GM21717 (cell line): ENCODE data around the gene ULBP3.
"Not testable (repeated sequence)": the region's sequence is repeated elsewhere in the genome, so short reads cannot be mapped to it uniquely, and the experiment has no call there.

ENCODE experiments used
- ATAC-seq: cut with Tn5 transposase; IDR thresholded peaks from one replicate; pipeline ENCODE4 v1.9.1; 2021; ENCODE audit warnings: mild to moderate bottlenecking, moderate library complexity; ENCODE audit not compliant: unreplicated experiment

The ULBP3 gene

GRCh38 chr6:150043501-150044412 is 25.2 kb downstream of the ULBP3 start:
- ATAC-seq: no peak

GRCh38 chr6:150043096-150043495 is 25.8 kb downstream of the ULBP3 start:
- ATAC-seq: no peak

- ATAC-seq: no peak
Measured at GRCh38 chr6:150038202-150039062, 30.5 kb downstream of the ULBP3 start.

DNA sequence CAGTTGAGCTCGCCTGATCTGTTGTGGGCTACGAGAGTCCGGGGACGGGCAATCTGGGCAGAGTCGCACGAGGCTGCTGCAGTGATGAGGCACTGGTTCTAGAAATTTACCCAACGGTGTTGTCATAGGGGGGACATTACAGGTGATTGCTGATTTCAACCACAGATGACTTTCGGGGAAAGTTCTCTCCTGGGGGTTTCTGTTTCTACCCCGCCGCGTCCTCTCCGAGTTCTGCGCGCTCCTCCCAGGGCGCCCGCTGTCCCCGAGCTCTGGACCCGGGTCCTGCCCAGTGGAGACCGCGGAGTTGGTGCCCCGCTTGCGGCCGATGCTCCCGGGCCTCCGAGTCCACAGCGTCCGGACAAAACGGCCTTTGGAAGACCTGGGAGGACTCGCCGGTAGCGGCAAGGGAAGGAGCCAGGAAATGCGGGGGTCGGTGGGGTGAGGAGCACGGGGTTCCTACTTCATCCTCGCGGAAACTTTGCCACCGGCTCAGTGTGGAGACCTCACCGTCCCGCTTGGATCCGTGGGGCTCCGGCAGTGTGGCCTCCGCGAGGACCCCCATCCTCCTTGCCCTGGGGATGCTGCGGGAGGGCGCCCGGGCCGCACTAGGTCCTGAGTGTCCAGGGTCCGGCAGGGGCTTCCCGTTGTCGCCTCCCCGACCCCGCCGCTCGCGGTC is 31.3 kb downstream of the ULBP3 start:
- no peak for ATAC-seq

DNA sequence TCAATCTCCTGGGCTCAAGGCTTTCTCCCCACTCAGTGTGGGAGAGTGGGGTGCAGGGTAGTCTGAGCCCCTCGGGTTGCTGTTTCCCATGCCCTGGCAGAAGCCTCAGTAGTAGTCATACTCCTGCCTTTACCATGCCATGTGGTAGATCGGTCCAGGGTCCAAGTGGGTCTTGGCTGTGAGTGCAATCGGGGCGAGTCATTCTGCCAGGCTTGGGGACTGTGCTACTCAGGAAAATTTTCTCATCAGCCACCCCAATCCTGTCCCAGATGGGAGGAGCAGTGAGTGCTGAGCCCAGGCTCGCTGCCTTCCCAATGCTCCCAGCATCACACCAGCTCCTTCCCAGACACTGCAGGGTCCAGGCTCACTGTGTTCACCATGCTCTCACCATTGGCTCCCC is 32.8 kb downstream of the ULBP3 start:
- no peak for ATAC-seq

DNA sequence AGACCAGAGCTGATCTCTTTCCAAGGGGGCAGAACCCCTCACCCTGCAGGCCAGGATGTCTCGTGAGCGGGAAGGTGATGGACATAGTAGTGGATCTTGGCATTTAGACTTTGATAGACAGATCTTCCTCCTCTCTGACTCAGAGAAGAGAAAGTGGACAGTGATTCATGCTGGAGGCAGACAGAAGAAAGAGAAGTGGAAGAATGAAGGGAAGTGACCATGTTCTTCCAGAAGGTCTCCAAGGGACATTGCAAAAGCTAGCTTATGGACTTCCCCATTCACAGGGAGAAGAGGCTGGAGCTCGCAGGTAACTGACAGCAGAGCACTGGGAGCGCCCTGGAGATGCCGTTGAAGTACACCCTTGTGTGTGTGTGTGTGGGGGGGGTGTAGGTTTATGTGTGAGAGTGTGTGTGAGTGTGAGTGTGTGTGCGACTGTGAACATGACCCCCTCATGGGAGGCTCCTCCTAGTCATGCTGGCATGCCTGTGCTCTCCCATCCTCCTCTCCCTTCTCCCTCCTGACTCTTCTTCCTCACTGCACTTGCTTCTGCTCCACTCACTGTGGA is 35.6 kb downstream of the ULBP3 start:
- ATAC-seq: no peak

DNA sequence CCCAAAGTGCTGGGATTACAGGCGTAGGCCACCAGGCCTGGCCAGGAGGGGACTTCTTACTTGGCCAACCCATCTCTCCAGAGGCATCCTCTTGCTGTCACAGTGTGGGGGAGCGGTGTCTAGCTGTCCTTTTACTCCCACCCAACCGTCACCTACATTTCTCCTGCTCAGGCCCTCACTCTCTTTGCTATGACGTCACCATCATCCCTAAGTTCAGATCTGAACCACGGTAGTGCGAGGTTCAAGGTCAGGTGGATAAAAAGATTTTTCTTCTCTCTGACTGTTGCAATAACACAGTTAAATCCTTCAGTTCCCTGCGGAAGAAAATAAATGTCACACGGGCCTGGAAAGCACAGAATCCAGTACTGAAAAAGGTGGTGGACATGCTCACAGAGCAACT is 36.3 kb downstream of the ULBP3 start:
- ATAC-seq: no peak

- no peak for ATAC-seq
Measured at GRCh38 chr6:150030611-150031010, 38.3 kb downstream of the ULBP3 start.

GRCh38 chr6:150029749-150030148 is 39.2 kb downstream of the ULBP3 start:
- ATAC-seq: no peak

GRCh38 chr6:150029276-150029675 is 39.6 kb downstream of the ULBP3 start:
- no peak for ATAC-seq

GRCh38 chr6:150028799-150029198 is 40.1 kb downstream of the ULBP3 start:
- ATAC-seq: no peak

DNA sequence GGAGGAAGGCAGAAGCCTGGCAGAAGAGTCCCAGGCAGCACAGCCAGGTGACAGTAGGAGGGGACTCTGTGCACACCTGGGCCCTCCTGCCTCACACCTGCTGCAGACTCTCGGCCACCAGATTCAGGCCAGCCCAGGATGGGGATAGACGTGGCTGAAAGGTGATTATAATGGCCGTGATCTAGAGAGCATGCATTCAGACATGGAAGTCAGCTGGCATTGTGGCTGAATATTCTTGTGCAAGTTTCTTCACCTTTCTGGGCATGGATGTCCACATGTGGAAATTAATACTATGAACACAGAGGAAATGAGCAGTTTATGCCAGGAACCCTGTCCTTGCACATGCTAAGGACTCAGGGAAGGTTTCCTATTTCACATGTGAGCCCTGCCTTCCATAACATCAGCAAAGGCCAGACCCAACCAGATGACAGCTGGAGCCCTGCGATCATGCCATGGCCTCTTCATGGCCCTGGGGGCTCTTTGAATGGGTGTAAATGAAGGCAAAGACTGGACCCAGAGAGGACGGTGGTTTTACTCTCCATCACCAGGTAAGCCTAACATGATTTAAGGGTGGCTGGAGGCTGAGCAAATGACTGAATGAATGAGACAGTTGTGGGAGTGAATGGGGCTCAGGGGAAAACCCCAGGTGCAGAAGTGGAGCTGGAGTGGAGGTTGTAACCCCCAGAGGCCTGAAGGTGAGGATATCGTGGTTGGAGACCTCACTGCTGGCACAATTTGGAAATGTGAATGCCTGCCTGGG is 40.9 kb downstream of the ULBP3 start:
- ATAC-seq: no peak

DNA sequence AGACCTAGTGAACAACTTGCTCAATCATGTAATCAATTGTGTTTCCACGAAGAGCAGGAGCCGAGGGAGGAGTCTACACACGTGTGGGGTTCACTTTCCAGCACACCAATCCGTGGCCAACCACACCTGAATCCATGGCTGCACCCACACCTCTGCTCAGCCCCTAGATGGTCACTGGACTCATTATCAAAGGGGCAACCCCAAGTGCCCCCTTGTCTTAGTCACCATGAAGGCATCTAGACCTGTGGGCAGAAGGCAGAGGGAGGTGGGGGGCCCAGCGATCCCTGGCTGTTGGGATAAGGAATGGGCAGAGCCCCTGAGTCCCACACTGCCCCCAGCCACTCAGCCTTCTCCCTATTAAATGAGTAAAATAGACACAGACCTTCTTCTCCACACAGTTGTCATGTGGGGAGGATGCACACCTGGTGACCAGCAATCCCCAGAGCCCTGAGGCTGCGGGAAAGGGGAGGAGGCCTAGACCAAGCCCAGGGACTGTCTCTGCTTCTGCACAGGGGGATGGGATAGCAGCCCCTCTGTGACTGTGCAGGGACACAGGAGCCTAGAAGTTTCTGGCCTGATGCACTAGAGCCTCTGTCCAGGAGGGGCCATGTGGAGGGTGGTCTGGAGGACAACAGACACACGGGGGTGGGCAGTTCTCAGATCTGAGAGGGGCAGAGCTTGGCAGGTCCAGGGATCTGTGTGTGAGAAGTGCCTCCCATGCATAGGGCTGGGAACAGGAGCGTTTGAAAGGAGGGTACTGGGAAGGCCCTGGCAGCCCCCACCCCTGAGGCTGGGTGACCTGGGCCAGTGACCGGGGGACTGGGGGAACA is 41.7 kb downstream of the ULBP3 start:
- ATAC-seq: no peak

- ATAC-seq: no peak
Measured at GRCh38 chr6:150025201-150025917, 43.6 kb downstream of the ULBP3 start, which contains the start of gene RAET1L. TSS of gene RAET1L (minus strand) at chr6:150025532. CDS start at chr6:150025471, 61 bp downstream.

DNA sequence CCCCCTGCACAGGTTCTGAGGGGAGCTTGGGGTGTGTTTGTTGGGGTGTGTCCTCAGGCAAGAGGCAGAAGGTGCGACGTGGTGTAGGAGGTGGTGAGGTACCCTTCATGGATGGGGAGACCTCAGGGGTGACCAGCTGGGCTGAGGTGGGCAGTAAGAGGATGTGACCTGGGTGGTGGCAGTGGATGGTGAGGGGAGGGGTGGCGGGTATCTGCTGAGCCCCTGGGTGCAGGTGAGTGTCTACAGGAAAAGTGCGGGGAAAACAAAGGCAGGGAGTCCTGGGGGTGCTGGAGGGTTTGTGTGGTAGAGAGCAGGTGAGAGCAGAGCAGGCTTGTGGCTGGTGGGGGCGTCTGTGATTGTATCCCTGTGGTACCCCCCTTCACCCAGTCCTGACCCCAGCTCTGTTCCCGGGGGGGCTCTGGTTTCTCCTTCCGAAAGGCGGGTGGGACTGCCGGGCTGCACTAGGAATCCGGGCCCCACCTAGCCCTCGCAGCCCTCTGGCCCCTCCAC is 44.2 kb downstream of the ULBP3 start:
- ATAC-seq: no peak

DNA sequence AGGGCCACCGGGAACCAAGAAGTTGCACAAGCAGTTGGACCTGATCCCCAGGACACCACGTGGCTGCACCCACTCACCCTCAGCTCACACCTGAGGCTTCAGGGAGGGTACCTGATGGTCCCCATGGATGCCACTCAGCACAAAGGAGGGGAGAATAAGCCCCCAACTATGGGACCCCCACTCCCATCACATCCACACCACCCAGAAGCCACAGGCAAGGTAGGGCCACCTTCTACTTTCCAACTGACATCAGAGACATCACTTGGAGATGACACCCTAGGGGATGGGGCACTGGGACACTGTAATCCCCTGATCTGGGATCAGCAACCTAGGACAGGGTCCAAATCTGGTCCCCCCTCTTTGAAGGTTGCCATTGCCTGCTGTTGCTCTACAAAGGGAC is 44.9 kb downstream of the ULBP3 start:
- ATAC-seq: not testable (repeated sequence)

- ATAC-seq: not testable (repeated sequence)
Measured at GRCh38 chr6:150021870-150022269, 47.1 kb downstream of the ULBP3 start.

DNA sequence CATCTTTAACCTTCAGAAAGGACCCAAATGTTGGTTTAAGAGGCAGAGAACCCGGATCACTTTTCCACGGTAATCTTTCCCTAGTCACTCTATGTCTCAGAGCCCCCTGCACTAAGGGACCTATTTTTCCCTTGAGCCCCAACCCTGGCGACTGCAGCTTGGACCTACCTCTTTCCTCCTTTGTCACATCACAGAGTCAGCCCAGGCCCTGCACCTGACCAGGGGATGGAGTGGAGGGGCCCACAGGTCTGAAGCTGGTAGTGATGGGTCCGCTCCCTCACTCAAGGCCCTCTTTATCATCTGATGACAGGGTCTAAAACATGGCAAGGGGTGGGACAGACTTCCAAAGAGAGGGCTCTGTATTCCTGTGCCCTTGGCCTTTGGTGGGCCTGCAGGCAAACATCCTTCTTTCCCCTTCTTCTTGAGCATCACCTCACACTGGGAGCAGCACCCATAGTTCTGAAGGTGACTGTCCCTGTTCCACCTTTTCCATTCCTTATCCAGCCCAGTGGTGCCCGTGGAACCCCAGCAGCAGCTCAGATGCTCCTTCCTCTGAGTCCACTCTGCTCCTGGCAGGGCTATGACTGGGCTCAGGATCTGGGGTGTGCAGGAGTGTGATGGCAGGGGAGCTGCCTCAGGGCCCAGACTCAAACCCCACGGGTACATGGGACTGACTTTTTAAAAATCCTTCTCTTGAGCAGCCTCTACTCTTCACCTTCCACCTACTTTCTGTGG is 49.9 kb downstream of the ULBP3 start:
- ATAC-seq: no peak
